ENCODE measurements around the gene COLEC12.

Gene COLEC12

DNA sequence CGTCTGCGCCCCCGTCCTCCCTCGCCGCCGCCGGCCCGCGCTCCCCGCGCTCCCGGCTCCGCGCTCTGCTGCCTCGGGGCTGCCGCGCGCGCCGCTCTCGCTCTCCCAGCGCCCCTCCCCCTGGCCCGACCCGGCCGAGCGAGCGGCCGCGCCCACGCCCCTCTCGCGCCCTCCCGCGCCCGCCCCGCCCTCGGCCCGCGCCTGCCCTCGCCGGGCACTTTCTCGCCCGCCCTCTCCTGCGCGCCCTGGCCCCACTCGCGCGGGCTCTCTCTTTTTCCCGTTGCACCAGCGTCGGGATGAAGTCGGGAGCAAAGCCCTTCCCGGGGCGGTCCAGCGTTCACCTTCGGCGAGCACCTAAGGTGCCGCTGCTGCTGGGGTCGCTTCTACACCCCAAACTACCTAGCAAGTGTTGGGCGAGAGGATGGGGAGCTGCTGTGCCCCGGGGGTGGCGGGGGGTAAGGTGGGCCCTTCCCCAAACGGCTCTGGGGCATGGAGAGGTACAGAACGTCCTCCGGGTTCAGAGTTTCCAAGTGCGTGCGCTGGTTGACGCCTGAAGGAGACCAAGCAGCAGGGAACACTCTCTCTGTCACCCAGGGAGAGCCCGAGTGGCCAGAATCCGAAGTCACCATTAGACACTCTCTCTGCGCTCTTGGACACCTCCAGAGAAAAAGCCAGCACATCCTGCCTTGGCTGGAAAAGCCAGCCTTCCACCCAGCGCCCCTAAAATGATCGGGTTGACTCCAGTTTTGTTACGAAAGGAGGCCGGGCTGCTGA, at the start of gene COLEC12:
Gene COLEC12, minus strand, starts transcription at position 70 of the 774 bp plus-strand sequence. CDS start 187 bp downstream, outside the sequence.
- no peak within 1 kb of the TSS for H2AFZ ChIP-seq (ENCODE audit: low read depth, low read length, severe bottlenecking)
- TF ChIP-seq EZH2phosphoT487 (conservative IDR thresholded peaks at IDR 0.05; ENCODE audit: low read length): no peak
- TF ChIP-seq, protein P1, sequence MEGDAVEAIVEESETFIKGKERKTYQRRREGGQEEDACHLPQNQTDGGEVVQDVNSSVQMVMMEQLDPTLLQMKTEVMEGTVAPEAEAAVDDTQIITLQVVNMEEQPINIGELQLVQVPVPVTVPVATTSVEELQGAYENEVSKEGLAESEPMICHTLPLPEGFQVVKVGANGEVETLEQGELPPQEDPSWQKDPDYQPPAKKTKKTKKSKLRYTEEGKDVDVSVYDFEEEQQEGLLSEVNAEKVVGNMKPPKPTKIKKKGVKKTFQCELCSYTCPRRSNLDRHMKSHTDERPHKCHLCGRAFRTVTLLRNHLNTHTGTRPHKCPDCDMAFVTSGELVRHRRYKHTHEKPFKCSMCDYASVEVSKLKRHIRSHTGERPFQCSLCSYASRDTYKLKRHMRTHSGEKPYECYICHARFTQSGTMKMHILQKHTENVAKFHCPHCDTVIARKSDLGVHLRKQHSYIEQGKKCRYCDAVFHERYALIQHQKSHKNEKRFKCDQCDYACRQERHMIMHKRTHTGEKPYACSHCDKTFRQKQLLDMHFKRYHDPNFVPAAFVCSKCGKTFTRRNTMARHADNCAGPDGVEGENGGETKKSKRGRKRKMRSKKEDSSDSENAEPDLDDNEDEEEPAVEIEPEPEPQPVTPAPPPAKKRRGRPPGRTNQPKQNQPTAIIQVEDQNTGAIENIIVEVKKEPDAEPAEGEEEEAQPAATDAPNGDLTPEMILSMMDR (IDR thresholded peaks at IDR 0.05; ENCODE audit: insufficient read depth, low read length, poor library complexity, severe bottlenecking): no peak
- no peaks in the 10 kb centered on the region for H3F3A ChIP-seq (ENCODE audit: insufficient read depth)
- no peaks in the 10 kb centered on the region for H3K9me3 ChIP-seq (ENCODE audit: insufficient read depth, low read length)
- no peaks in the 10 kb centered on the region for H4K20me1 ChIP-seq (ENCODE audit: low read depth, low read length)
- H3K27ac ChIP-seq (ENCODE audit: low read depth, low read length): no peak within 1 kb of the TSS
- no peak within 1 kb of the TSS for H3K4me3 ChIP-seq (ENCODE audit: insufficient read depth, low read length, poor library complexity, severe bottlenecking)
- no peaks in the 10 kb centered on the region for H3K27me3 ChIP-seq (ENCODE audit: low read length)
- H3K79me2 ChIP-seq (ENCODE audit: insufficient read depth, low read length): no peaks in the 10 kb centered on the region
- no peak within 1 kb of the TSS for H3K9ac ChIP-seq (ENCODE audit: low read length)
- no peak within 1 kb of the TSS for H3K4me2 ChIP-seq (ENCODE audit: low read depth, low read length, poor library complexity, severe bottlenecking)
- H3K36me3 ChIP-seq (ENCODE audit: low read length): no peaks in the 10 kb centered on the region
- H3K9me2 ChIP-seq (replicated peaks; ENCODE audit: insufficient read depth, low read length): no peaks in the 10 kb centered on the region

DNA sequence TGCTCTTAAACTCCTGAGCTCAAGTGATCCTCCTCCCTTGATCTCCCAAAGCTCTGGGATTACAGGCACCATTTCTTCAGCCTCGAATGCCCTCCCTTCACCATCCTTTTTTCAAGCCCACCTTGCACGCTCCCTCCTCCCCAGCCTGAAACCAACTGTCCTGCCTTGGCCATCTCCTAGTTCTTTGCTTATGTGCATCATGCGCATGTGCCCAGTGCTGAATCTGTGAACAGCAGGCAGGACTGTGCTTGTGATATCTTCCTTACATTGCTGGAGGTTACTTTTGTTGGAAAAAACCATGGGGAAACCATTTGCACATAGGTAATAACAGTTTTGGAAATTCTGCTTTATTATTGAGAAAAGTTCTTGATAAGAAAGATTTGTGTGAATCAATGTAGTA, 49.5 kb upstream of the COLEC12 start:
- H3K9ac ChIP-seq (ENCODE audit: low read length): no peak overlapping the region
- no peaks in the 10 kb centered on the region for H3K9me3 ChIP-seq (ENCODE audit: insufficient read depth, low read length)
- no peaks in the 10 kb centered on the region for H3K27me3 ChIP-seq (ENCODE audit: low read length)
- no peaks in the 10 kb centered on the region for H3F3A ChIP-seq (ENCODE audit: insufficient read depth)
- no peaks in the 10 kb centered on the region for H4K20me1 ChIP-seq (ENCODE audit: low read depth, low read length)
- no peaks in the 10 kb centered on the region for H3K36me3 ChIP-seq (ENCODE audit: low read length)
- no peak overlapping the region for H3K27ac ChIP-seq (ENCODE audit: low read depth, low read length)
- no peak overlapping the region for H3K4me3 ChIP-seq (ENCODE audit: insufficient read depth, low read length, poor library complexity, severe bottlenecking)
- H3K4me2 ChIP-seq (ENCODE audit: low read depth, low read length, poor library complexity, severe bottlenecking): no peak overlapping the region
- no peak overlapping the region for H2AFZ ChIP-seq (ENCODE audit: low read depth, low read length, severe bottlenecking)
- TF ChIP-seq EZH2phosphoT487 (conservative IDR thresholded peaks at IDR 0.05; ENCODE audit: low read length): no peak
- TF ChIP-seq, protein P1 (IDR thresholded peaks at IDR 0.05; ENCODE audit: insufficient read depth, low read length, poor library complexity, severe bottlenecking): no peak
- H3K79me2 ChIP-seq (ENCODE audit: insufficient read depth, low read length): no peaks in the 10 kb centered on the region
- no peaks in the 10 kb centered on the region for H3K9me2 ChIP-seq (replicated peaks; ENCODE audit: insufficient read depth, low read length)

GRCh38 chr18:543447-544078, 43.1 kb upstream of the COLEC12 start:
- Histone ChIP-seq H3K4me2 (ENCODE audit: low read depth, low read length, poor library complexity, severe bottlenecking) (no peak overlapping the region), H3K79me2 (ENCODE audit: insufficient read depth, low read length) (no peaks in the 10 kb centered on the region), H3K27me3 (ENCODE audit: low read length) (no peaks in the 10 kb centered on the region), H2AFZ (ENCODE audit: low read depth, low read length, severe bottlenecking) (no peak overlapping the region), H3K9me2 (replicated peaks; ENCODE audit: insufficient read depth, low read length) (no peaks in the 10 kb centered on the region), H3K9ac (ENCODE audit: low read length) (no peak overlapping the region), H3F3A (ENCODE audit: insufficient read depth) (no peaks in the 10 kb centered on the region), H3K9me3 (ENCODE audit: insufficient read depth, low read length) (no peaks in the 10 kb centered on the region), H3K36me3 (ENCODE audit: low read length) (no peaks in the 10 kb centered on the region), H3K4me3 (ENCODE audit: insufficient read depth, low read length, poor library complexity, severe bottlenecking) (no peak overlapping the region), H4K20me1 (ENCODE audit: low read depth, low read length) (no peaks in the 10 kb centered on the region), H3K27ac (ENCODE audit: low read depth, low read length) (no peak overlapping the region)
- TF ChIP-seq, protein P1 (IDR thresholded peaks at IDR 0.05; ENCODE audit: insufficient read depth, low read length, poor library complexity, severe bottlenecking): no peak
- TF ChIP-seq EZH2phosphoT487 (conservative IDR thresholded peaks at IDR 0.05; ENCODE audit: low read length): no peak
